ENCODE measurements around the gene TOMM5.

TOMM5 gene

DNA sequence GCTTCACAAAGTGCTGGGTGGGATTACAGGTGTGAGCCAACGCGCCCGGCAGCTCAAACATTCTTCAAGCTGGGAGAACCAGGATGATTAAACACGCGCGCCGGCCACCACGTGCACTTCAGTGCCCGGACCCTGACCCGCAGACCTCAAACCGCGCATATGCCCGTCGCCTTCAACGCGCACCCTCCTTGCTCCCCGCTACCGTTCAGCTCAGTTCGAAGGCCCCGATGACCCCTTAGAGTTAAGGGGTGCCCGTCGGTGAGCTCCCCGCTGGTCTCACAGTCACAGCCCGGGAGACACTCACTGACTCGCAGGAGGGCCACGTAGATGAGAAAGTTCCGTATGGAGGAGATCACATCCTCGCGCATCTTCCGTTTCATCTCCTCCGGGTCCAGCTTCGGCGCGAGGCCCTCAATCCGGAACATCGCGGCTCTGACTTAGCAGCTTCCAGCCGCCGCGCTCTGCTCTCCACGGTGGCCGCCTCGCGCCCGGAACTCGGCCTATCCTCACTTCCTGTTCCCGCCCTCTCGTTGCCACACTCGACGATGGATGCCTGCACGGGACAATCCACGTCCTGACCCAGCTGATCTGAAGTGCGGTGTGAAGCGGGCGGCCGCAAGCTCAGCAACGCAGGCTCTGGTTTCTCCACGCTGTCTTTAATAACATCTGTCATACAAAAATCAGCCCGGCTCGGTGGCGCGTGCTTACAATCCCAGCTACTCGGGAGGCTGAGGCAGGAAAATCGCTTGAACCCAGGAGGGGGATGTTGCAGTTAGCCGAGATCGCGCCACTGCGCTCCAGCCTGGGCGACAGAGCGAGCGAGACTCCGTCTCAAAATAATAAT, at the start of gene TOMM5:
Gene TOMM5, minus strand, starts transcription at position 490 of the 844 bp plus-strand sequence. Its CDS starts 65 bp downstream, at position 425.
- peak; percentile 87 for DNase-seq (ENCODE audit: low spot score)

DNA sequence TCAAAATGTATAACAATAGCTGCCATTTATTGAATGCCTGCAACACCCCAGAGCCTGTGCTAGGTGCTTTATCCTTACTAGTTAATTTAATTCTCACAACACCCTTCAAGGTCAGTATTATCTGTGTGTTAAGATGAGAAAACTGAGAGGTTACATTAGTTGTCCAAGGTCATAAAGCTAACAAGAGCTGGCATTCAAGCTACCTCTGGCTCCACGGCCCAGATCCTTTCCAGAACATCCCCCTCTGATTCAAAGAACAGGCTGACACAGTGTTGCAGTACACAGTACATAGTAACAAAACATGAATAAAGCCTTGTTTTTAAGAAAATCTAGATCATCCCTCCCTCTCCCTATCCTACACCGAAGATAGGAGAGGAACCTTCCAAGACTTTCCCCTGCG, 48.9 kb upstream of the TOMM5 start:
- no peak for DNase-seq (ENCODE audit: low spot score)

DNA sequence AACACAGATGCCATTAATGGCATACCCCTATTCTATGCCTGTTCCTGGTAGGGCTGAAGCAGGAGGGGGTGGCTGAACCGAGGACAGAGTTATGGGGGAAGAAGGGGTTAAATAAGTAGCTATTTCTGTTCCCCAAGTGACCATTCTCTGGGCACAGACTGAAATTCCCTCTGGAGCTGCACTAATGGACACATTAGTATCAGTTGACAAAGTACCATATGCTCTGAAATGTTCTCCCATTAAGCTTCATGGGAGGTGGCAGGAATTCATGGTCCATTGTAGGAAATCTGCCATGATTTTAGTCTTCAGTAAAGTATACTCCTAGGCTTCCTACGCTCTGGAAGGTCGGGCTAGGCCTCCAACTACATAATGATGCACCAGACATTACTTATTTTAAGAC, 47.8 kb upstream of the TOMM5 start:
- no peak for DNase-seq (ENCODE audit: low spot score)

- DNase-seq (ENCODE audit: low spot score), result no peak
Measured at GRCh38 chr9:37639841-37640240, 47.4 kb upstream of the TOMM5 start.

GRCh38 chr9:37639109-37639762, 46.8 kb upstream of the TOMM5 start:
- DNase-seq (ENCODE audit: low spot score), result no peak

DNA sequence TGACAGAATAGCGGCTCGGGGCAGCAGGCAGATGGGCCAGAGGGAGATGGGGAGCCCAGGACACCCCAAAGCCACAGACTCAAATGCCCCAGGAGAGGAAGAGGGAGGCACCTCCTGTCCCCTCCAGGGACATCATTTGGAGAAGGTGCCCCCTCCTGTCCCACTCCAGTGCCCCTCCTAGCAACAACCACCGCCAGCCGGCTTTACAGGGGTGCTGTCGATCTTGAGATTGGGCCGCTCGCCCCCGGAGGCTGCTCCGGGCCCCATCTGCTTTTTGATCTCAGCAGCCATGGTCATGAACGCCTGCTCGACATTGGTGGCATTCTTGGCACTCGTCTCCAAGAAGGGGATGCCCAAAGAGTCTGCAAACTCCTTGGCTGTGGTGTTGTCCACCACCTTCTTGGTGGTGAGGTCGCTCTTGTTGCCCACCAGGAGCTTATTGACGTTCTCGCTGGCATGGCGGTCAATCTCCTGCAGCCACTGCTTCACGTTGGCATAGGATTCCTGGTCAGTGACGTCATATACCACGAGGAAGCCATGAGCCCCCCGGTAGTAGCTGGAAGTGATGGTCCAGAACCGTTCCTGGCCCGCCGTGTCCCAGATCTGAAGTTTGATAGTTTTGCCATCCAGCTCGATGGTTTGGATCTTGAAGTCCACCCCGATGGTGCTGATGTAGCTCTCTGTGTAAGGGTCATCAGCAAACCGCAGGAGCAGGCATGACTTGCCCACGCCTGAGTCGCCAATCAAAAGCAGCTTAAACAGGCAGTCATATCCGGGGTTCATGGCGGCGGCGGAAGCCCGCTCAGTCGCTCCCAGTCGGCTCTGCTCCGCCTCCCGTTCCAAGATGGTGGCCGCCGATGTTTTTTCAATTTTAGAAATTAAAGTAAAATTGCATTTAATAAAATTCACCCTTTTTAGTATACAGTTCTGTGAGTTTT, 44.4 kb upstream of the TOMM5 start:
- no peak for DNase-seq (ENCODE audit: low spot score)

- no peak for DNase-seq (ENCODE audit: low spot score)
Measured at GRCh38 chr9:37635808-37636207, 43.4 kb upstream of the TOMM5 start.

DNA sequence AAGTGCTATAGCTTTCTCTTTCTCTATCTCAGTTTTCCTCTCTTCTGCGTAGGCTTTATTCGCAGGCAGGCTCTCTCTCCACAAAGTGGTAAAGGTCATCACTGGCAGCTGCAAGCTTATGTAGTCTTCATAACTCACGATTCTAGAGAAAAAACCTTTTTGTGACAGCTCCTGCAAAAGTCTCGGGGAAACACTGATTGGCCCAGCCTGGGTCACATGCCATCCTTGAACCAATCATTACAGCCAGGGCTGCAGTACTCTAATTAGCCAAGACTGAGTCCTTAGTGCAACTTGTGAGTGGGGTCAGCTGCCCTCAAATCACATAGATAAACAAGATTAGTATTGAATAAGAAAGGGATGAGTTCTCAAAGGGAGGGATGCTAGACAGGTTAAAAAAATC, 40.1 kb upstream of the TOMM5 start:
- no peak for DNase-seq (ENCODE audit: low spot score)

GRCh38 chr9:37626708-37627292, 34.4 kb upstream of the TOMM5 start:
- no peak for DNase-seq (ENCODE audit: low spot score)

- no peak for DNase-seq (ENCODE audit: low spot score)
Measured at GRCh38 chr9:37625758-37626147, 33.4 kb upstream of the TOMM5 start.

DNA sequence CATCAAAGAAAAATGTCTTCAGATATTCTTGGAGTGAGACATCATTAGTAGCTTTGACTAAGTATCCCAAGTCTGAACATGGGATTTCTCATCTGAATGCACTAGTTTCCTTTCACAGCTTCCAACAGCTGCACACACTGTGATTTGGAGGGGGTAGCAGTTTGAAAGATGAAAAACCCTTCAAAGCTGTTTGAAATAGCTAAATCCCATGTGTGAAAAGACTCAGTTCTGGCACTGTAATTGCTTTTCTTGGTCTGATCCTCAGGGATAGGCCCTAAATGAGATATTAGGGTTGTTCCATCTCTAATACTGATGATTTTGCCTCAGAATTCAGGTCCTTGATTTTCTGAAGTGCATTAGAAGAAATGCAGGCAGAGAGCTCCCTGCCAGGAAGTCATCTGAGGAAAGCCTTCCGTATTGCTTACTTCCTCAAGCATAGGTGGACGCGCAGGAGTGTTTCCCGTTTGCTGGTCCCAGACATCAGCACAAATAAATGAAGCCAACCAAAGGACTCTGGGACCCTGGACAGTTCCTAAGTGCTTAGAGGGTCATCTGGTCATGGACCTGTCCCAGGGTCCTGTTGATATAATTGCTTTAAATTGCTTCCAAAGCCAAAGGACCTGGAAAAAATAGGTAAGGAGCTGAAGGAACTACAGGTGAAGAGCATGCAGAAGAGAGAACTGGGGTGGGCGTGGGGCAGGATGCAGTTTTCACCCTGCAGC, 32.8 kb upstream of the TOMM5 start:
- no peak for DNase-seq (ENCODE audit: low spot score)

DNA sequence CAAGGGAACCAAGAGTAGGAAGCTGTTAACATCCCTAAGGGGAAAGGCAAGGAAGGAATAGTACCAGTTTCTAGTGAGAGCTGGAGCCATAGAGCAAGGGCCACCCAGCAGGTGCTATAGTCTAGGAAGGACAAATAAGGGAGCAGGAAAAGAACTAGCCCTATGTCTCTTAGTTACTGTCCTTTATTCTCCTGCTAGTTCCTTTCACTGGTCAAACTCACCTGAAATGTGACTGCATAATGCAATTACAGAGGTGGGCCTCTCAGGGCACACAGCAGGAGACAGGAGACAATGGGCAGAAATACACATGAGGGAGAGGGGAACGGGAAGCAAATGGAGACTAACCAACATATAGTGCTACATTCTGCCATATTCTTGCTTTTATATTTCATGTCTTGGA, 31.7 kb upstream of the TOMM5 start:
- DNase-seq (ENCODE audit: low spot score), result no peak

- no peak for DNase-seq (ENCODE audit: low spot score)
Measured at GRCh38 chr9:37623267-37623666, 30.9 kb upstream of the TOMM5 start.

GRCh38 chr9:37622462-37622861, 30.1 kb upstream of the TOMM5 start:
- DNase-seq (ENCODE audit: low spot score), result no peak

DNA sequence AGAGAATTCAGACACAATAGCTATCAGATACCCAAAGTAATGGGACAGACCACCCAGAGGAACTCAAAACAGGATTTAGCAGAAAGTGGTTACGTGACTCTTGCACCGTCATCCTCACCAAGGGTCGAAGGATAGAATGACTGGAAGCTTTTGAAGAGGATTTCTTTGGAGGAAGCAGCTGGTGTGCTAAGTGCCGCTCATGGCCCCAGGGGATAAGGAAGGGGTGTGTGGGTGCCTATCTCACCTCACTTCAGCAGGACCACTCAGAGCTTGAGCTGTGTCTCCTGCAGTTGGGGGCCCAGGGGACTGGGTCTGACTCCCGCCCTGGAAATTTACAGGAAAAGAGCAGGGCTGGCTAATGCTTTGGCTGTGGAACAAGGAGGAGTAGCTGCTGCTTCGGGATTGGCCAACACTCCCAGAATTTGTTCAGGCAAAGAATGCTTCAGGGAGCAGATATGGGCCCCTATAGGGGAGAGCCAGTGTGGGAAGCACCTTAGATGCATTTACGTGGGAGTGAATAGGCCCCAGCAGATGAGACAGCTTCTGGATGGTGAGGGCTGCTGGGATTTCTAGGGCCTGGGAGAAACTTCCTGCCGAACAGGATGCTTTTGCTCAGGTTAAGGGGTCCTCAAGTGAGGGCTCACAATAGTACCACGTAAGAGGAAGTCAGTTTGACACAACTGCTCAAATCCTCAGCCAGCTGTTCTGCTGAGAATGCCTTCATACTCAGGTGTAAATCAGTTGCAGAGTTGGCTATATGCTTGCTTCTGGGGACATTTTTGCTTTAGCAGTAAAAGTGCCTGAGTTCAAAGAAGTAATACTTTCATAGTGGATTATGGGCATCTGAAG, 29.1 kb upstream of the TOMM5 start:
- DNase-seq (ENCODE audit: low spot score), result no peak

DNA sequence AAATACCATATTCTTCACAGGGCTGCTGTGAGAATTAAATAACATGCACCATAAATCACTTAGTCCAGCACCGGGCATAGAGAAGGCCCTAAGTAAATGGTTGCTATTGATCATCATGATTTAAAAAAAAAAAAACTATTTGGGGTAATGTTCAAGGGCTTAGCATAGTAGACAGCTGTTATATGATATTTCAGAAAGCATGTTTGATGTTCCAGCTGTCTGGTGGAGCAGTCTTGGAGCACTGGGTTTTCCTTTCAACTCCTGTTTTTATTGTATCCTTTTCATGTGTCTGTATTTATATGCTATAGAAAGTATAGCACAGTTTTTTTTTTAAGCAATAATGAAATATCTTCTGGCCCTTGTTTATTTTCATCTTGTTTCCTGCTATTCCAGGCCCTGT, 28.0 kb upstream of the TOMM5 start:
- no peak for DNase-seq (ENCODE audit: low spot score)

- DNase-seq (ENCODE audit: low spot score), result no peak
Measured at GRCh38 chr9:37619806-37620205, 27.4 kb upstream of the TOMM5 start.

DNA sequence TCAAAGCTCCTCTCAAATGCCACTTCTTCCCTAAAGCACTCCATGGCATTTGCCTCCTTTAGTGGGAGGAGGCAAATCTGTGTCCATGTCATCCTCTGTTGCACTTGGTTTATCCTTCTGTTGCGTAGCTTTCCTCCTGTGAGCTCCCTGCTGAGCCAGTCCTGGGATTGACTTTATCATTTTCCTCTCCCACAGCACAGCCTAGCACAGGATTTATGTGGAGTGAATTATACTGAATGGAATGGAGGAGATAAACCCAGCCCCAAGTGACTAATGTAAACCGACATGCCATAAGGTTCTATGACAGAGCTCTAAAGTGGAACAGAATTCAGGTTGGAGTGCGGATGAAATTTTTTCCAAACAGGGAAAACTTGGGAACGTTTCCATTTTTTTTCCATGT, 26.4 kb upstream of the TOMM5 start:
- DNase-seq (ENCODE audit: low spot score), result peak; percentile 42

- peak; percentile 29 for DNase-seq (ENCODE audit: low spot score)
Measured at GRCh38 chr9:37617832-37618231, 25.4 kb upstream of the TOMM5 start.

DNA sequence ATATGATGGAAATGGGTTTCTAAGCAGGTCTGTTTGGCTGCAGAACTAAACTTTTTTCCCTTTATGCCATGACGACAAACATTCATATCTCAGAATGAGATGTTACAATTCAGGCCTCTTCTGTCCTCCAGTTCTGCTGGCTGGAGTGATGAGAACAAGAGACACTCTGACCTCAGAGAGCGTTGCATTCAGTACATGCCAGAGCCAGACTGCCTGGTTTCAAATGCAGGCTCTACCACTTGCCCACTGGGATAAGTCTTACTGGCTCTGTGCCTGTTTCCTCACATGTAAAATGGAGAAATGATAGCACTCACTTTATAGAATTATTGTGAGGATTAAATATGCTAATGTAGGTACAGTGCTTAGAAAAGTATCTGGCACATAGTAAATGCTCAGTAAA, 24.8 kb upstream of the TOMM5 start:
- DNase-seq (ENCODE audit: low spot score), result no peak

DNA sequence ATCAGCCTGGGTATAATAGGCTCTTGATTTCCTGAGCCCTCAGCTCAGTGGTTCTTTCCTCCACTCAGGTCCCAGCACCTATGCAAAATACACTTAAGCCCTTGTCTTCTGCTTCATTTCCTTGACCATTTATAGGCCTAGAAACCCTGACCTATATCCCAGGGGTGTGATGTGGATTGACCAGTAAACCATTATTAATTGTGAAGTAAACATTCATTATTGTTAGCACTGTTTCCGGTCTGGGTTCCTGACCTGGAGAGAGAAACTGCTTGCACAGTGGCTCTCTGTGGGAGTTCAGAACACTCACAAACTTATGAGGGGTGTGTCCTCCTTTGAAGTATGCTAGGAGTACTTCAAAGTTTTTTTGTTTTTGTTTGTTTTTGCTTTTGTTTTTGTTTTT, 19.6 kb upstream of the TOMM5 start:
- DNase-seq (ENCODE audit: low spot score), result no peak

Data from hepatic stellate cell (primary cell).